H1 (cell line): ENCODE results near the gene EDC3. TPM values are rescaled to one million over a fixed set of nuclear protein-coding genes. Genes with fewer than 3 reads are reported as not detected.

ENCODE experiments used
- CTCF ChIA-PET: fragments of 300-600 bp; sonication (Branson Sonifier 250); formaldehyde crosslinking; loops from one replicate; lab custom pipeline; 2021; ENCODE audit not compliant: partially characterized antibody; lab: Charles Lee
- POLR2A ChIA-PET: fragments of 300-600 bp; sonication (Branson Sonifier 250); formaldehyde crosslinking; loops from one replicate; lab custom pipeline; 2021; ENCODE audit warnings: inconsistent platforms; ENCODE audit not compliant: partially characterized antibody; lab: Charles Lee
- DNase-seq, 2 experiments: peaks; one replicate each; pipeline versions ENCODE4 v3.0.0 to v3.0.0-alpha.2; 2010 to 2022; ENCODE audit warnings: low spot score in 2 of 2, low read depth in 1 of 2, mixed read lengths in 1 of 2
- FAIRE-seq: peaks from 2 replicates; lab custom pipeline; 2011; peaks lifted over from hg19 to GRCh38; lab: Jason Lieb, UNC
- H2AFZ ChIP-seq: 2 replicates; pipeline ENCODE4 v1.8.1; 2012; ENCODE audit warnings: low read length, inconsistent platforms
- H2AK5ac ChIP-seq: 2 replicates; pipeline ENCODE4 v1.6.1; 2013; ENCODE audit warnings: low read depth, low read length
- H2BK120ac ChIP-seq: replicated peaks from 2 replicates; pipeline ENCODE3; 2013; ENCODE audit warnings: low read depth, low read length, inconsistent platforms
- H2BK12ac ChIP-seq: 2 replicates; pipeline ENCODE4 v1.6.1; 2013; ENCODE audit warnings: low read depth, low read length
- H2BK15ac ChIP-seq: 2 replicates; pipeline ENCODE4 v1.6.1; 2013; ENCODE audit warnings: low read length
- H2BK20ac ChIP-seq: 2 replicates; pipeline ENCODE4 v1.6.1; 2013; ENCODE audit warnings: low read length
- H2BK5ac ChIP-seq: 2 replicates; pipeline ENCODE4 v1.6.1; 2013; ENCODE audit warnings: low read depth, low read length
- H3K14ac ChIP-seq: 2 replicates; pipeline ENCODE4 v1.6.1; 2013; ENCODE audit warnings: inconsistent platforms; ENCODE audit not compliant: insufficient read length
- H3K18ac ChIP-seq: 2 replicates; pipeline ENCODE4 v1.6.1; 2013; ENCODE audit warnings: low read length; ENCODE audit errors: extremely low read depth
- H3K23ac ChIP-seq: 2 replicates; pipeline ENCODE4 v1.6.1; 2013; ENCODE audit warnings: inconsistent platforms; ENCODE audit not compliant: insufficient read length
- H3K23me2 ChIP-seq: 2 replicates; pipeline ENCODE4 v1.6.1; 2013; ENCODE audit warnings: low read depth, low read length
- H3K27ac ChIP-seq: 2 replicates; pipeline ENCODE4 v1.6.1; 2011; ENCODE audit warnings: low read depth, low read length, inconsistent platforms
- H3K27me3 ChIP-seq, 4 experiments: replicated peaks in 1 of 4; 1 replicate in 1 of 4; 2 replicates in 3 of 4; pipeline versions ENCODE4 v1.6.1 to v1.8.1; 2011 to 2013; ENCODE audit warnings: low read length in 3 of 4, mild to moderate bottlenecking in 3 of 4, inconsistent platforms in 2 of 4, mixed read lengths in 2 of 4, moderate library complexity in 1 of 4; ENCODE audit not compliant: control insufficient read depth in 3 of 4, insufficient read depth in 3 of 4; ENCODE audit errors: extremely low read depth in 1 of 4
- H3K36me3 ChIP-seq, 4 experiments: 2 replicates each; pipeline versions ENCODE4 v1.6.1 to v1.8.1; 2011 to 2013; ENCODE audit warnings: mild to moderate bottlenecking in 4 of 4, low read length in 3 of 4, moderate library complexity in 2 of 4, control low read depth in 1 of 4, inconsistent platforms in 1 of 4; ENCODE audit not compliant: insufficient read depth in 4 of 4, control insufficient read depth in 2 of 4
- H3K4ac ChIP-seq: replicated peaks from 2 replicates; pipeline ENCODE3; 2013; ENCODE audit warnings: low read length, low read depth, mixed read lengths, inconsistent platforms; ENCODE audit not compliant: insufficient read length
- H3K4me1 ChIP-seq, 4 experiments: replicated peaks in 1 of 4; 1 replicate in 1 of 4; 2 replicates in 3 of 4; pipeline versions ENCODE4 v1.6.1 to v1.8.1; 2011 to 2013; ENCODE audit warnings: low read length in 3 of 4, inconsistent platforms in 2 of 4, mixed read lengths in 1 of 4; ENCODE audit not compliant: insufficient read depth in 4 of 4, control insufficient read depth in 3 of 4
- H3K4me2 ChIP-seq, 2 experiments: 2 replicates each; pipeline versions ENCODE4 v1.6.1 to v1.8.1; 2011 to 2013; ENCODE audit warnings: low read depth in 2 of 2, low read length in 2 of 2, control low read depth in 1 of 2, inconsistent platforms in 1 of 2, mild to moderate bottlenecking in 1 of 2; ENCODE audit not compliant: insufficient read depth in 1 of 2
- H3K4me3 ChIP-seq, 4 experiments: fragments of 200-600, 300-600 bp in 1 of 4; sonication (generic), shearing (Covaris generic), sonication (Bioruptor Twin) in 1 of 4; 2 replicates each; pipeline versions ENCODE4 v1.5.1 to v1.8.1; 2011 to 2016; ENCODE audit warnings: low read length in 4 of 4, low read depth in 3 of 4, control low read depth in 2 of 4, inconsistent platforms in 2 of 4, mild to moderate bottlenecking in 2 of 4, mixed read lengths in 1 of 4, moderate library complexity in 1 of 4; ENCODE audit not compliant: insufficient read depth in 2 of 4; ENCODE audit errors: extremely low read depth in 1 of 4
- H3K56ac ChIP-seq: replicated peaks from 2 replicates; pipeline ENCODE3; 2013; ENCODE audit warnings: low read depth, mild to moderate bottlenecking, mixed read lengths, low read length, inconsistent platforms; ENCODE audit not compliant: insufficient read length
- H3K79me1 ChIP-seq: 2 replicates; pipeline ENCODE4 v1.6.1; 2013; ENCODE audit warnings: low read depth, low read length, control low read depth
- H3K79me2 ChIP-seq, 2 experiments: 2 replicates each; pipeline versions ENCODE4 v1.6.1 to v1.8.1; 2012 to 2013; ENCODE audit warnings: low read length in 2 of 2, mild to moderate bottlenecking in 2 of 2, inconsistent platforms in 1 of 2; ENCODE audit not compliant: insufficient read depth in 2 of 2, control insufficient read depth in 1 of 2
- H3K9ac ChIP-seq, 4 experiments: replicated peaks in 1 of 4; 1 replicate in 1 of 4; 2 replicates in 3 of 4; pipeline versions ENCODE4 v1.6.1 to v1.8.1; 2011 to 2013; ENCODE audit warnings: low read depth in 3 of 4, low read length in 3 of 4, control low read depth in 2 of 4, mild to moderate bottlenecking in 2 of 4, moderate library complexity in 2 of 4, inconsistent platforms in 1 of 4; ENCODE audit errors: extremely low read depth in 1 of 4
- H3K9me3 ChIP-seq, 2 experiments: 2 replicates each; pipeline versions ENCODE4 v1.6.1 to v1.8.1; 2012 to 2013; ENCODE audit warnings: mild to moderate bottlenecking in 2 of 2, moderate library complexity in 2 of 2, control low read depth in 1 of 2, inconsistent platforms in 1 of 2, low read depth in 1 of 2, low read length in 1 of 2, mixed read lengths in 1 of 2; ENCODE audit not compliant: insufficient read depth in 2 of 2
- H4K20me1 ChIP-seq, 2 experiments: replicated peaks in 1 of 2; 2 replicates each; pipeline versions ENCODE3 to v1.8.1; 2011 to 2013; ENCODE audit warnings: inconsistent platforms in 2 of 2, low read length in 2 of 2, mild to moderate bottlenecking in 1 of 2; ENCODE audit not compliant: insufficient read depth in 2 of 2, control insufficient read depth in 1 of 2
- H4K5ac ChIP-seq: 2 replicates; pipeline ENCODE4 v1.6.1; 2013; ENCODE audit warnings: low read length, low read depth, mixed read lengths, inconsistent platforms; ENCODE audit not compliant: insufficient read length
- H4K8ac ChIP-seq: 2 replicates; pipeline ENCODE4 v1.8.0; 2013; ENCODE audit warnings: mild to moderate bottlenecking, moderate library complexity, low read length, inconsistent platforms; ENCODE audit not compliant: insufficient read depth; ENCODE audit errors: extremely low read depth
- H4K91ac ChIP-seq: replicated peaks from 2 replicates; pipeline ENCODE3; 2013; ENCODE audit warnings: low read length, mixed read lengths, inconsistent platforms; ENCODE audit not compliant: insufficient read length
- WGBS, 2 experiments: shearing (Covaris generic) in 1 of 2; methylation state at CpG; one replicate each; pipeline versions ENCODE4 v1.1.6 to v1.1.7; 2013 to 2015; ENCODE audit warnings: low lambda C conversion rate in 2 of 2, mixed read lengths in 2 of 2, inconsistent platforms in 1 of 2, low coverage in 1 of 2, missing lambda C conversion rate in 1 of 2; ENCODE audit not compliant: insufficient replicate concordance in 2 of 2, insufficient coverage in 1 of 2, insufficient read length in 1 of 2; ENCODE audit errors: extremely low coverage in 1 of 2, missing lambda C conversion rate in 1 of 2; 5-methylcytosine and 5-hydroxymethylcytosine counted together
- polyA plus RNA-seq, 7 experiments: library from polyadenylated mRNA; depleted of rRNA in 3 of 7; stranded (reverse) in 5 of 7; unstranded in 2 of 7; fragments of >200 nt in 5 of 7; fragments of 200-250 nt in 2 of 7; gene quantifications; 1 replicate in 5 of 7; 2 replicates in 1 of 7; 4 replicates in 1 of 7; pipeline versions ENCODE4 v1.2.1 to v1.2.3, GENCODE V29; 2011 to 2013; ENCODE audit warnings: missing spikeins in 2 of 7, mixed read lengths in 2 of 7
- total RNA-seq: library from RNA; stranded (reverse); fragmentation: NEBNext Ultra II Directional; extraction: Animal tissue kit (Norgen Biotek cat#: 25700); gene quantifications from 2 replicates; pipeline ENCODE4 v1.2.1, GENCODE V29; 2021

EDC3 gene
- total and polyA plus RNA-seq, 2 of the 8 experiments (the other 6 are each of a cell fraction or from before 2014, with no cell fraction given): 45.0 to 50.8 TPM

DNA sequence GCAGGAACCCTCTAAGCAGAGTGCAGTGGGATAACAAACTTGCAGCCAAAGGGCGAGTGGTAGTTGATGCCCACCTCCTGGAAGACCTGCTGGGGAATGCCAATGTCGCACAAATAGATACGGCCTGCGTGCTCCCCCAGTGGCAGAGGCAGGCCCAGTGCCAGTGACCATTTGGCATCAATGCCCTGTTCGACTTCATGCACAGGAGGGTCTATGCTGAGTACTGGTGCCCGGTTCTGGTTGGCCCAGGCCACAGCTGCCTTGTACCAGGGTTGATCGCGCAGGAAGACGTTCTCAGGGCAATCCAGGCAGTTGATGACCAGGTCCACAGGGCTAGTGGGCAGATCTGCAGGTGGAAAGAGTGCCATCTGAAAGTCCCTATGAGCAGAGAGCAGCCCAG, 63.2 kb downstream of the EDC3 start:
- Histone ChIP-seq H2BK120ac (no peak overlapping the region), H4K8ac (no peak overlapping the region), H3K9me3 (no peaks in the 10 kb centered on the region), H3K4ac (no peak overlapping the region), H3K23me2 (no peaks in the 10 kb centered on the region), H3K18ac (no peak overlapping the region), H4K20me1 (peaks cover 10 to 26% of the 10 kb centered on the region in 2 experiments), H4K5ac (no peak overlapping the region), H3K27me3 (no peaks in the 10 kb centered on the region), H2BK5ac (no peak overlapping the region), H2BK20ac (no peak overlapping the region), H3K9ac (no peak overlapping the region), H3K27ac (no peak overlapping the region), H3K79me2 (no peaks in the 10 kb centered on the region), H3K4me2 (no peak overlapping the region), H3K56ac (no peak overlapping the region), H3K14ac (no peak overlapping the region), H3K23ac (no peak overlapping the region), H3K4me3 (no peak overlapping the region), H4K91ac (no peak overlapping the region), H2BK15ac (no peak overlapping the region), H3K79me1 (no peaks in the 10 kb centered on the region), H2AK5ac (no peak overlapping the region), H3K36me3 (peaks cover 21 to 36% (median 27%) of the 10 kb centered on the region in 4 experiments), H2BK12ac (no peak overlapping the region), H3K4me1 (no peaks in the 10 kb centered on the region), H2AFZ (no peak overlapping the region)
- ChIA-PET CTCF (interaction anchor here (0.6 to 37.5 kb wide), 31 partner anchors 9 to 318 kb away, joined by 3 to 1439 read pairs (median 4); partner anchors contain the start of genes CLK3, CPLX3, CSK and CYP1A1), POLR2A (interaction anchor here (0.8 to 8.4 kb wide), 8 partner anchors 8 to 136 kb away, joined by 3 to 81 read pairs (median 4); partner anchors contain the start of gene EDC3)
- FAIRE-seq (no peak), DNase-seq (no peak)
- WGBS, 2 experiments: 97% methylated on average over 9 of the region's 9 CpGs; no CpG with 5 or more reads in 1 of the 2 experiments
